HEK293 (cell line): ENCODE results near the gene GNG7.
A peak's percentile ranks its signal among the peaks of the same experiment; 100 is the strongest.

Source experiments
- BCL11B ChIP-seq: fragments of 450-650 bp; formaldehyde crosslinking; IDR thresholded peaks from 2 replicates; pipeline ENCODE4 v1.5.1; 2016; ENCODE audit warnings: low read depth, missing biosample characterization, missing genetic modification characterization
- GLI4 ChIP-seq: fragments of 450-650 bp; formaldehyde crosslinking; IDR thresholded peaks from 2 replicates; pipeline ENCODE4 v1.5.1; 2016; ENCODE audit warnings: missing biosample characterization, missing genetic modification characterization
- MYNN ChIP-seq: fragments of 450-650 bp; formaldehyde crosslinking; IDR thresholded peaks from 2 replicates; pipeline ENCODE4 v1.5.1; 2016; ENCODE audit warnings: missing biosample characterization, missing genetic modification characterization, borderline replicate concordance
- PRDM2 ChIP-seq: fragments of 450-650 bp; formaldehyde crosslinking; IDR thresholded peaks from 2 replicates; pipeline ENCODE4 v1.5.1; 2016; ENCODE audit warnings: missing biosample characterization, missing genetic modification characterization, borderline replicate concordance
- PRDM4 ChIP-seq: fragments of 450-650 bp; formaldehyde crosslinking; IDR thresholded peaks from 2 replicates; pipeline ENCODE4 v1.5.1; 2017; ENCODE audit warnings: missing biosample characterization, missing genetic modification characterization
- RBAK ChIP-seq: fragments of 450-650 bp; formaldehyde crosslinking; IDR thresholded peaks from 2 replicates; pipeline ENCODE4 v1.5.1; 2016; ENCODE audit warnings: missing biosample characterization, missing genetic modification characterization
- TRIM28 ChIP-seq: IDR thresholded peaks from 2 replicates; pipeline ENCODE4 v1.6.1; 2011; ENCODE audit warnings: low read length, control low read depth, borderline replicate concordance
- ZBTB20 ChIP-seq: fragments of 450-650 bp; formaldehyde crosslinking; IDR thresholded peaks from 2 replicates; pipeline ENCODE4 v1.5.1; 2016; ENCODE audit warnings: missing biosample characterization, missing genetic modification characterization
- ZBTB8A ChIP-seq: fragments of 450-650 bp; formaldehyde crosslinking; IDR thresholded peaks from 2 replicates; pipeline ENCODE4 v1.5.1; 2016; ENCODE audit warnings: missing biosample characterization, missing genetic modification characterization
- ZNF239 ChIP-seq: fragments of 450-650 bp; formaldehyde crosslinking; IDR thresholded peaks from 2 replicates; pipeline ENCODE4 v1.5.1; 2016; ENCODE audit warnings: missing biosample characterization, missing genetic modification characterization
- ZNF341 ChIP-seq: fragments of 450-650 bp; formaldehyde crosslinking; IDR thresholded peaks from 2 replicates; pipeline ENCODE4; 2016; ENCODE audit warnings: low read depth, missing biosample characterization, missing genetic modification characterization
- ZNF366 ChIP-seq: fragments of 450-650 bp; formaldehyde crosslinking; conservative IDR thresholded peaks from 2 replicates; pipeline ENCODE4 v1.5.1; 2016; ENCODE audit warnings: missing biosample characterization, missing genetic modification characterization
- ZNF423 ChIP-seq: fragments of 450-650 bp; formaldehyde crosslinking; IDR thresholded peaks from 2 replicates; pipeline ENCODE4 v1.5.1; 2016; ENCODE audit warnings: missing biosample characterization, missing genetic modification characterization
- ZNF473 ChIP-seq: fragments of 450-650 bp; formaldehyde crosslinking; IDR thresholded peaks from 2 replicates; pipeline ENCODE4 v1.5.1; 2017; ENCODE audit warnings: missing biosample characterization, missing genetic modification characterization
- ZNF514 ChIP-seq: fragments of 450-650 bp; formaldehyde crosslinking; IDR thresholded peaks from 2 replicates; pipeline ENCODE4 v1.5.1; 2016; ENCODE audit warnings: missing biosample characterization, missing genetic modification characterization
- ZNF529 ChIP-seq: fragments of 450-650 bp; formaldehyde crosslinking; IDR thresholded peaks from 2 replicates; pipeline ENCODE4 v1.5.1; 2017; ENCODE audit warnings: missing genetic modification characterization, missing biosample characterization; ENCODE audit not compliant: insufficient replicate concordance
- ZNF548 ChIP-seq: fragments of 450-650 bp; formaldehyde crosslinking; IDR thresholded peaks from 2 replicates; pipeline ENCODE4 v1.5.1; 2016; ENCODE audit warnings: missing biosample characterization, missing genetic modification characterization
- ZNF558 ChIP-seq: fragments of 450-650 bp; formaldehyde crosslinking; IDR thresholded peaks from 2 replicates; pipeline ENCODE4 v1.5.1; 2016; ENCODE audit warnings: missing biosample characterization, missing genetic modification characterization
- ZNF560 ChIP-seq: fragments of 450-650 bp; formaldehyde crosslinking; IDR thresholded peaks from 2 replicates; pipeline ENCODE4 v1.5.1; 2017; ENCODE audit warnings: missing biosample characterization, missing genetic modification characterization, borderline replicate concordance
- ZSCAN23 ChIP-seq: fragments of 450-650 bp; formaldehyde crosslinking; IDR thresholded peaks from 2 replicates; pipeline ENCODE4 v1.5.1; 2016; ENCODE audit warnings: missing biosample characterization, missing genetic modification characterization
- TF ChIP-seq, protein P1 (sequence below): fragments of 450-650 bp; formaldehyde crosslinking; conservative IDR thresholded peaks from 2 replicates; pipeline ENCODE4 v1.5.1; 2016; ENCODE audit warnings: low read depth, missing biosample characterization, missing genetic modification characterization
- TF ChIP-seq, protein P2 (sequence below): fragments of 450-650 bp; formaldehyde crosslinking; IDR thresholded peaks from 2 replicates; pipeline ENCODE4 v1.5.1; 2017; ENCODE audit warnings: missing biosample characterization, missing genetic modification characterization
- TF ChIP-seq, protein P3 (sequence below): fragments of 450-650 bp; formaldehyde crosslinking; IDR thresholded peaks from 2 replicates; pipeline ENCODE4 v1.5.1; 2017; ENCODE audit warnings: missing biosample characterization, missing genetic modification characterization

The GNG7 gene

GRCh38 chr19:2648528-2648937, 54.0 kb downstream of the GNG7 start (continued):
- TF ChIP-seq PRDM2 (tag by site-specific recombination) (no peak), ZNF529 (tag by site-specific recombination) (no peak), GLI4 (tag by site-specific recombination) (0 out of 2 replicates have a peak, but pooled peaks have one; percentile 66), MYNN (no peak), ZBTB8A (tag by site-specific recombination) (0 out of 2 replicates have a peak, but pooled peaks have one; percentile 35), ZNF341 (no peak), ZNF239 (0 out of 2 replicates have a peak, but pooled peaks have one; percentile 19), BCL11B (peak; percentile 82; the same call in 1 of the 2 replicates), ZNF366 (tag by site-specific recombination) (0 out of 2 replicates have a peak, but pooled peaks have one; percentile 36), ZNF423 (tag by site-specific recombination) (peak; percentile 68; the same call in 1 of the 2 replicates), ZNF560 (tag by site-specific recombination) (0 out of 2 replicates have a peak, but pooled peaks have one; percentile 66), ZNF548 (no peak), ZNF473 (tag by site-specific recombination) (no peak), ZNF514 (tag by site-specific recombination) (no peak), ZNF558 (tag by site-specific recombination) (peak; percentile 82; the same call in 1 of the 2 replicates), ZSCAN23 (tag by site-specific recombination) (0 out of 2 replicates have a peak, but pooled peaks have one; percentile 42), PRDM4 (tag by site-specific recombination) (no peak), TRIM28 (peak; percentile 95), ZBTB20 (no peak), RBAK (tag by site-specific recombination) (0 out of 2 replicates have a peak, but pooled peaks have one; percentile 61)
- TF ChIP-seq, protein P1, sequence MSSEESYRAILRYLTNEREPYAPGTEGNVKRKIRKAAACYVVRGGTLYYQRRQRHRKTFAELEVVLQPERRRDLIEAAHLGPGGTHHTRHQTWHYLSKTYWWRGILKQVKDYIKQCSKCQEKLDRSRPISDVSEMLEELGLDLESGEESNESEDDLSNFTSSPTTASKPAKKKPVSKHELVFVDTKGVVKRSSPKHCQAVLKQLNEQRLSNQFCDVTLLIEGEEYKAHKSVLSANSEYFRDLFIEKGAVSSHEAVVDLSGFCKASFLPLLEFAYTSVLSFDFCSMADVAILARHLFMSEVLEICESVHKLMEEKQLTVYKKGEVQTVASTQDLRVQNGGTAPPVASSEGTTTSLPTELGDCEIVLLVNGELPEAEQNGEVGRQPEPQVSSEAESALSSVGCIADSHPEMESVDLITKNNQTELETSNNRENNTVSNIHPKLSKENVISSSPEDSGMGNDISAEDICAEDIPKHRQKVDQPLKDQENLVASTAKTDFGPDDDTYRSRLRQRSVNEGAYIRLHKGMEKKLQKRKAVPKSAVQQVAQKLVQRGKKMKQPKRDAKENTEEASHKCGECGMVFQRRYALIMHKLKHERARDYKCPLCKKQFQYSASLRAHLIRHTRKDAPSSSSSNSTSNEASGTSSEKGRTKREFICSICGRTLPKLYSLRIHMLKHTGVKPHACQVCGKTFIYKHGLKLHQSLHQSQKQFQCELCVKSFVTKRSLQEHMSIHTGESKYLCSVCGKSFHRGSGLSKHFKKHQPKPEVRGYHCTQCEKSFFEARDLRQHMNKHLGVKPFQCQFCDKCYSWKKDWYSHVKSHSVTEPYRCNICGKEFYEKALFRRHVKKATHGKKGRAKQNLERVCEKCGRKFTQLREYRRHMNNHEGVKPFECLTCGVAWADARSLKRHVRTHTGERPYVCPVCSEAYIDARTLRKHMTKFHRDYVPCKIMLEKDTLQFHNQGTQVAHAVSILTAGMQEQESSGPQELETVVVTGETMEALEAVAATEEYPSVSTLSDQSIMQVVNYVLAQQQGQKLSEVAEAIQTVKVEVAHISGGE = no peak
- TF ChIP-seq, protein P2, sequence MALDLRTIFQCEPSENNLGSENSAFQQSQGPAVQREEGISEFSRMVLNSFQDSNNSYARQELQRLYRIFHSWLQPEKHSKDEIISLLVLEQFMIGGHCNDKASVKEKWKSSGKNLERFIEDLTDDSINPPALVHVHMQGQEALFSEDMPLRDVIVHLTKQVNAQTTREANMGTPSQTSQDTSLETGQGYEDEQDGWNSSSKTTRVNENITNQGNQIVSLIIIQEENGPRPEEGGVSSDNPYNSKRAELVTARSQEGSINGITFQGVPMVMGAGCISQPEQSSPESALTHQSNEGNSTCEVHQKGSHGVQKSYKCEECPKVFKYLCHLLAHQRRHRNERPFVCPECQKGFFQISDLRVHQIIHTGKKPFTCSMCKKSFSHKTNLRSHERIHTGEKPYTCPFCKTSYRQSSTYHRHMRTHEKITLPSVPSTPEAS (tag by site-specific recombination) = no peak
- TF ChIP-seq, protein P3, sequence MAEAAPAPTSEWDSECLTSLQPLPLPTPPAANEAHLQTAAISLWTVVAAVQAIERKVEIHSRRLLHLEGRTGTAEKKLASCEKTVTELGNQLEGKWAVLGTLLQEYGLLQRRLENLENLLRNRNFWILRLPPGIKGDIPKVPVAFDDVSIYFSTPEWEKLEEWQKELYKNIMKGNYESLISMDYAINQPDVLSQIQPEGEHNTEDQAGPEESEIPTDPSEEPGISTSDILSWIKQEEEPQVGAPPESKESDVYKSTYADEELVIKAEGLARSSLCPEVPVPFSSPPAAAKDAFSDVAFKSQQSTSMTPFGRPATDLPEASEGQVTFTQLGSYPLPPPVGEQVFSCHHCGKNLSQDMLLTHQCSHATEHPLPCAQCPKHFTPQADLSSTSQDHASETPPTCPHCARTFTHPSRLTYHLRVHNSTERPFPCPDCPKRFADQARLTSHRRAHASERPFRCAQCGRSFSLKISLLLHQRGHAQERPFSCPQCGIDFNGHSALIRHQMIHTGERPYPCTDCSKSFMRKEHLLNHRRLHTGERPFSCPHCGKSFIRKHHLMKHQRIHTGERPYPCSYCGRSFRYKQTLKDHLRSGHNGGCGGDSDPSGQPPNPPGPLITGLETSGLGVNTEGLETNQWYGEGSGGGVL (tag by site-specific recombination) = no peak
